Activated naive CD4-positive, alpha-beta T cell treated with anti-CD3 and anti-CD28 coated beads, Interleukin-2, amount 50 U/mL, for 24 hours (primary cell): ENCODE data around the gene BCR.
A peak's percentile ranks its signal among the peaks of the same experiment; 100 is the strongest.

ENCODE experiments used
- H3K27ac Mint-ChIP-seq: one replicate; pipeline ENCODE4 v1.8.0; 2021; ENCODE audit warnings: mild to moderate bottlenecking, mixed read lengths
- H3K27me3 Mint-ChIP-seq: one replicate; pipeline ENCODE4 v1.8.0; 2021; ENCODE audit warnings: mixed read lengths
- H3K36me3 Mint-ChIP-seq: one replicate; pipeline ENCODE4 v1.8.0; 2021; ENCODE audit warnings: mixed read lengths
- H3K4me1 Mint-ChIP-seq: one replicate; pipeline ENCODE4 v1.8.0; 2021; ENCODE audit warnings: mixed read lengths
- H3K4me3 Mint-ChIP-seq: one replicate; pipeline ENCODE4 v1.8.0; 2021; ENCODE audit warnings: mild to moderate bottlenecking, mixed read lengths
- H3K9me3 Mint-ChIP-seq: one replicate; pipeline ENCODE4 v1.8.0; 2021; ENCODE audit warnings: mixed read lengths

The BCR gene

DNA sequence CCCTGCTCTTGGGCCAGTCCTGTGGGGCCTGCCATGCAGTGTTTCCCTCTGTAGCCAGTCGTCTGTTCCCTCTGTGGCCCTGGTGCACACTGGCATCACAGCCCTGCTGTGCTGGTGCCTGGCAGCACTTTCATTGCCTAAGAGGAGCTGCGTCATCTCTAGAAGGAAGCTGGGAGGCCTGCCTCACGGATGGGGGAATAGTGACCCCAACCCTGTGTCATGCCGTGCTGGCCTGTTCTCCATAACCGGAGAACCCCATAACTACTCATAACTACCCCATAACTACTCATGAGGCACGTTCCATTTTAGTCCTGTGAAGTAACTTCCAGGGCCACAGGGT is 21.0 kb upstream of the BCR start:
- Mint-ChIP-seq H3K4me1 (no peaks in the 10 kb centered on the region), H3K9me3 (no peaks in the 10 kb centered on the region), H3K27ac (no peak overlapping the region), H3K4me3 (no peak overlapping the region), H3K36me3 (no peaks in the 10 kb centered on the region), H3K27me3 (no peaks in the 10 kb centered on the region)

DNA sequence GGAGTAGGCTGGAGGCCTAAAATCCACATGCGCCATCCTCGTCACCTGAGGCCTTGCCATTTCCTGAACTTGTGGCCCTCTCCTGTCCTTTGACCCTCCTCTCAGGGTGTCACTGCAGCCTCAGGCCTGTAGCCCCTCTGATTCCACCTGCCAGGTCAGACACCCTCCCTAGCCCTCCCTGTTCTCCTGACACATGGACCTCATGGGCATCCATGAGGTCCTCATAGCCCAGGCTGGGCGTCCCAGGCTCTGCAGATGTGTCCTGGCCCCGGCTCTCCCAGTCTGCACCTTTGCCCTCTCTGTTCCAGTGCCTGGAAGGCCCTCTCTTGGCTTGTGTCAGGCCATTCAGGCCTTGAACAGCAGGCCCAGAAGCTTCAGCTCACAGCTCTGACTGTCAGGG is 19.3 kb upstream of the BCR start:
- H3K9me3 Mint-ChIP-seq: no peaks in the 10 kb centered on the region
- H3K4me1 Mint-ChIP-seq: no peaks in the 10 kb centered on the region
- H3K27me3 Mint-ChIP-seq: no peaks in the 10 kb centered on the region
- H3K36me3 Mint-ChIP-seq: peaks cover 1% of the 10 kb centered on the region
- no peak overlapping the region for H3K27ac Mint-ChIP-seq
- H3K4me3 Mint-ChIP-seq: no peak overlapping the region

- Mint-ChIP-seq H3K4me3 (no peak overlapping the region), H3K4me1 (no peaks in the 10 kb centered on the region), H3K27me3 (no peaks in the 10 kb centered on the region), H3K9me3 (no peaks in the 10 kb centered on the region), H3K27ac (no peak overlapping the region), H3K36me3 (peaks cover 1% of the 10 kb centered on the region)
Measured at GRCh38 chr22:23161574-23161973, 18.7 kb upstream of the BCR start.

DNA sequence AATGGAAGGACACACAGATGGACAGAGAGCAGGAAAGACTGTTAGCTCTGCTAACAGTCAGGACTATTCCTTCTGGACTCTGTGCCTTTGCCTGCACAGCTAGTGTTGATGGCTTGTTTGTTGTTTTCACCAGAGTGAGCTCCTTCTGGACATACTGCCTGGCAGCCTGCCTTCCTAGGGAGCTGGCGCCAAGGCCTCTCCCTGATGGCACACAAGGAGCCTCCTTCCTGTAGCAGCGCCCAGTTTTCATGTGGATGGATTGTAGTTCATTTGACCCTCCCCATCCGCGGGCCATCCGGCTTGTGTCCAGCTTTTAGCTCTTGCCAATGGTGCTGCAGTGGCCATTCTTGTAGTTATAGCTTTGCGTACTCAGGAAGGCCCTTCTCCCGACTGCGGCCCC is 16.6 kb upstream of the BCR start:
- Mint-ChIP-seq H3K4me1 (no peaks in the 10 kb centered on the region), H3K36me3 (peaks cover 1% of the 10 kb centered on the region), H3K27ac (no peak overlapping the region), H3K4me3 (no peak overlapping the region), H3K9me3 (no peaks in the 10 kb centered on the region), H3K27me3 (no peaks in the 10 kb centered on the region)

DNA sequence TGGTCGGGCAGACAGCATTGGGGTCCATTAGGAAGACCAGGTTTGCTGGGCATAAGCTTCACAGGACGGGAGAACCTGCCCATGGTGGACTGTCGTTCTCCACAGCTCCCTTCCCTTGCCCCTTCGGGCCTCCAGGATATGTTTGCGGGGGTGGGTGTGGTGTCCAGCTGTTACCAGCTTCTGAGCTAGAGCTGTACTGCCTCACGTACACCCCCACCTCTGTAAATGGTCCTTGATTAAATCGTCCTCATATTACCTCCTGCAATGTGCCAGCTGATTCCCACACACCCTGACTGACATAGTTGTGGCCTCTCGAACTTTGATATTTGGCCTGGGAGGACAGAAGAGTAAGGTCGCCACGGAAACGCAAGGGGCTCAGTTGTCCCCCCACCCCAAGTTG is 16.2 kb upstream of the BCR start:
- Mint-ChIP-seq H3K27me3 (no peaks in the 10 kb centered on the region), H3K9me3 (no peaks in the 10 kb centered on the region), H3K27ac (no peak overlapping the region), H3K4me1 (no peaks in the 10 kb centered on the region), H3K4me3 (no peak overlapping the region), H3K36me3 (peaks cover 1% of the 10 kb centered on the region)

DNA sequence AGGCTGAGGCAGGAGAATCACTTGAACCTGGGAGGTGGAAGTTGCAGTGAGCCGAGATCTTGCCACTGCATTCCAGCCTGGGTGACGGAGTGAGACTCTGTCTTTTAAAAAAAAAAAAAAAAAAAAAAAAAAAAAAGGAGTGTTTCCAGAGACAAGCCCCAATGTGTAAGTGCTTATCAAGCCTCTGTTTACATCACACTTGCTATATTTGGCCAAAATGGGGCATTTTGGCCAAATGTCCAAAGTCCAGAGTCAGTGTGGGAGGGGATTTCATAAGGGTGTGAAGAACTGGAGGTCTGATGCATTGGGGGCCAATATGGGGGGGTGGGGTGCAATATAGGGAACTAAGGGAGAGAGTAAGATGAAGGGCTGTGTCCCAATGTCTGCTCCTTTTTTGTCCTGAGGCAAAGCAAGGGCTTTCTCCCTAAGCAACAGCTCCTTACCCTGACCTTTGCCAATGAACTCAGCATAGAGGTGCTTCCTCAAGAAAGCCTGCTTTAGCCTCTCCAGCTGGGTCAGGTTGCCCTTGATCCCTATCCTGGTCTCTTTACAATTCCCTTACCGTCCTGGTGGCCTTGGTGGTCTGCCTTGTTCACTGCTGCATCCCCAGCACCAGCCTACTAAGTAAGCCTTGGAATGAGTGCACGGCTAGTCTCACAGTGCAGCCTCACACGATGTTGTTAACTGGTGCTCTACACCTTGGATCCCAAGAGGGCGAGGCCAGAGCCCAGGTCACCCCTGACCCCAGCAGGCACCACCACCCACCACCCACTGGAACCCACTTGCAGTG is 14.1 kb upstream of the BCR start:
- no peaks in the 10 kb centered on the region for H3K27me3 Mint-ChIP-seq
- peaks cover 1% of the 10 kb centered on the region for H3K36me3 Mint-ChIP-seq
- H3K4me1 Mint-ChIP-seq: no peaks in the 10 kb centered on the region
- H3K9me3 Mint-ChIP-seq: no peaks in the 10 kb centered on the region
- no peak overlapping the region for H3K4me3 Mint-ChIP-seq
- H3K27ac Mint-ChIP-seq: no peak overlapping the region

- no peak overlapping the region for H3K27ac Mint-ChIP-seq
- no peak overlapping the region for H3K4me3 Mint-ChIP-seq
- H3K36me3 Mint-ChIP-seq: peaks cover 1% of the 10 kb centered on the region
- H3K27me3 Mint-ChIP-seq: no peaks in the 10 kb centered on the region
- H3K4me1 Mint-ChIP-seq: no peaks in the 10 kb centered on the region
- H3K9me3 Mint-ChIP-seq: no peaks in the 10 kb centered on the region
Measured at GRCh38 chr22:23166841-23167616, 13.3 kb upstream of the BCR start.

DNA sequence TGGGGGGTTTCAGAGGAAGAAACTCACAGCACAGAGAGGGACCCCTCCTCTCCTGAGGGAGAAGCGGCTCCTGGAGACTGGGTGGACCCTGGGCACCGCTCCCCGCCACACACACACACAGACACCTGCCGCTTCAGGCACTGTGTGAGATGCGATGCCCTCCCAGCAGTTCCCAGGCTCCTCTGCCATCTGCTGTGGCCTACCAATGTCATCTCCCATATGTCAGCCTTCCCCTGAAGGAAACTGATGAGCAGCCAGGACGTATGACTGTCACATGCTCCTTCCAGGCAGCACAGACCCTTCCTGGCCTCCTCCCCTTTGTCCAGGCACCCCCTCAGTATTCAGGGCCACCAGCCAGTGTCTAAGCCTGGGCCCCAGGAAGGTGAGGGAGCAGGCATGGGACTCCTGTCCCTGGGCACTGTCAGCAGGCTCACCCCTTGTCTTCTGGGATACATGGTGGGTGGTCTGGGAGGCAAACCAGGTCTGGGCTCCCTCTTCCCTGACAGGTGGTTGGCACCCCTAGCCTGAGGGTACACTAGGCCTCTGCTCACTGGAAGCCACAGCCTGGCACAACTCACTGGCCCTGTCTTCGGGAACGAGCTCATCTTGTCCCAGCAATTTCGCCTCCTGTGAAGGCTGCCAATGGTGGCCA is 11.8 kb upstream of the BCR start:
- Mint-ChIP-seq H3K36me3 (peaks cover 1% of the 10 kb centered on the region), H3K27ac (no peak overlapping the region), H3K27me3 (no peaks in the 10 kb centered on the region), H3K9me3 (no peaks in the 10 kb centered on the region), H3K4me3 (no peak overlapping the region), H3K4me1 (no peaks in the 10 kb centered on the region)

DNA sequence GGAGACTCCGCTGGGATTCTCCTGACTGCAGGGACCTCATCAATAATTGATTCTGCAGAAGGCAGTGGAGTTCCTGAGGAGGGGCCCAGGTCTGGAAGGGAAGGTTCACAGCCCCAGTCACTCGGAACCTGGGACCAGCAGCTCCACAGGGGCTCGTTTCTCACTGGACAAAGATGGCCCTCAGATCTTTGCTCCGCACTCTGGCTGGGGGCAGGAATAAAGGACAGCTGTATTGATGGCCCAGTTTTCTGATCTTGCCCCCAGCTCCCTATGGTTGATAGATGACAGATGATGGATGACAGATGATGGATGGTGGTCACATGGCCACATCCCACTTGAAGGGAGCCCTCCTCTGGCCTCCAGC is 11.3 kb upstream of the BCR start:
- H3K27ac Mint-ChIP-seq: no peak overlapping the region
- H3K4me3 Mint-ChIP-seq: no peak overlapping the region
- no peaks in the 10 kb centered on the region for H3K9me3 Mint-ChIP-seq
- peaks cover 4% of the 10 kb centered on the region for H3K4me1 Mint-ChIP-seq
- H3K27me3 Mint-ChIP-seq: no peaks in the 10 kb centered on the region
- H3K36me3 Mint-ChIP-seq: peaks cover 1% of the 10 kb centered on the region

GRCh38 chr22:23175817-23176644 is 4.3 kb upstream of the BCR start:
- H3K27ac Mint-ChIP-seq: peak overlapping the region; percentile 48
- H3K36me3 Mint-ChIP-seq: no peaks in the 10 kb centered on the region
- H3K4me1 Mint-ChIP-seq: peaks cover 38% of the 10 kb centered on the region
- no peak overlapping the region for H3K4me3 Mint-ChIP-seq
- no peaks in the 10 kb centered on the region for H3K9me3 Mint-ChIP-seq
- H3K27me3 Mint-ChIP-seq: no peaks in the 10 kb centered on the region

GRCh38 chr22:23176645-23177027 is 3.7 kb upstream of the BCR start:
- Mint-ChIP-seq H3K9me3 (no peaks in the 10 kb centered on the region), H3K4me1 (peaks cover 38% of the 10 kb centered on the region), H3K27ac (peak overlapping the region; percentile 48), H3K4me3 (no peak overlapping the region), H3K27me3 (no peaks in the 10 kb centered on the region), H3K36me3 (no peaks in the 10 kb centered on the region)

DNA sequence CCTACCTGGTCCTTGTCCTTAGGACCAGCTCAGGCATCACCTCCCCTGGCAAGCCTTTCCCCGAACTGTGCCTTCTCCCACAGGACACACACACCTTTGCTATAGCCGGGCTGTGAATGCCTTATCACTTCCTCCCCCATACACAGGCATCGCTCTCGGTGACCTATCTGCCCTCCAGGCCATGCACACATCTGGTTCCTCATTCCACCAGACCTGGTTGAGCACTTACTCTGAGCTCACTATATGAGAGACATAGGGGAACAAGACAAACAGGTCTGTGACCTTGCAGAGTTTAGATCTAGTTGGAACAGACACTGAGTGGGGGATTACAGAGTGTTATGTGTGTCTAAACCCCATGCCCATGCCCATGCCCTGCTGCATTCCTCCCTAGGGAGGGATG is 3.1 kb upstream of the BCR start:
- H3K4me1 Mint-ChIP-seq: peaks cover 42% of the 10 kb centered on the region
- no peak overlapping the region for H3K27ac Mint-ChIP-seq
- H3K27me3 Mint-ChIP-seq: no peaks in the 10 kb centered on the region
- no peaks in the 10 kb centered on the region for H3K9me3 Mint-ChIP-seq
- no peaks in the 10 kb centered on the region for H3K36me3 Mint-ChIP-seq
- no peak overlapping the region for H3K4me3 Mint-ChIP-seq

DNA sequence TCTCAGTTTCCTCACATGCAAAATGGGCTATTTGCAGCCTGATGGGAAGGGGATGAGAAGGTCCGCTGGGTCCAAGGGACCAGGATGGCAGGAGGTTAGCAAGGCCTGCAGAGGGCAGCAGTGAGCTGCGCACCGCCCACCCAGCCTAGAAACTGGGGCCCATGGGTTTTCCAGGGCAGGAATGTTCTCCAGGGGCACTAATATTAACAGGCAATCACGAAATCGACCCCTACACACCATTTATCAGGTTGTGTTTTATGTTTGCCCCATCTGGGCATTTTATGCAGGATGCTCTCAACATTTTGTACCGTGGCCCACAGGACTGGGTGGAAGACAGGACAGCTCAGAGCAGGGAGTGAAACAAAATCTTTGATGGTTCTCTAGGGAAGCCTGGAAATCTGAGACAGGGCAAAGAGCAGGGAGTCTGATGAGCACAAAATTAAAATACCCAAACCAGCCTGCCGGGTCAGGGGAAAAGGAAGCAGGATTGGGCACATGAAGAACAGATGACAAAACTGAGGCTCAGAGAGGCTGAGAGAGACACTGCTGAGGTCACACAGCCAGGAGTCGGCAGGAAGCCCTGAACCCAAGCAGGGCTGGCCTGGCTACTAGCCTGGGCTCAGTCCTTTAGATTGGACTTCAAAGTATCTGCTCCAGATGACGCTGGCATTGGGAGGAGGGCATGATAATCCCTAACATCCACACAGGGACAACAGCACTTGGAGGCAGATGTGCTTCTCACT is 1.6 kb upstream of the BCR start:
- H3K4me3 Mint-ChIP-seq: peak overlapping the region; percentile 66
- H3K36me3 Mint-ChIP-seq: peaks cover 4% of the 10 kb centered on the region
- H3K27me3 Mint-ChIP-seq: no peaks in the 10 kb centered on the region
- H3K9me3 Mint-ChIP-seq: no peaks in the 10 kb centered on the region
- H3K27ac Mint-ChIP-seq: peak overlapping the region; percentile 51
- peaks cover 56% of the 10 kb centered on the region for H3K4me1 Mint-ChIP-seq

GRCh38 chr22:23179381-23180299 is 669 bp upstream of the BCR start:
- Mint-ChIP-seq H3K4me3 (peak overlapping the region; percentile 83), H3K9me3 (no peaks in the 10 kb centered on the region), H3K27ac (peak overlapping the region; percentile 79), H3K4me1 (peaks cover 61% of the 10 kb centered on the region), H3K36me3 (peaks cover 4% of the 10 kb centered on the region), H3K27me3 (no peaks in the 10 kb centered on the region)
